K562 (cell line): ENCODE data around the gene SGPL1.

Experiments used
- CREB3L1 ChIP-seq: fragments of 450-650 bp; IDR thresholded peaks from 2 replicates; pipeline ENCODE4 v1.6.1; 2014; ENCODE audit warnings: low read depth, mild to moderate bottlenecking, moderate library complexity, borderline replicate concordance
- DMBX1 ChIP-seq: fragments of 250-450 bp; sonication (Bioruptor Pico); IDR thresholded peaks from 2 replicates; pipeline ENCODE4 v1.8.0; 2022; ENCODE audit warnings: inconsistent platforms, mild to moderate bottlenecking, moderate library complexity, borderline replicate concordance
- KLF13 ChIP-seq: fragments of 450-650 bp; IDR thresholded peaks from 2 replicates; pipeline ENCODE4 v1.6.1; 2016; ENCODE audit warnings: missing genetic modification characterization, low read depth, mild to moderate bottlenecking, missing compliant biosample characterization, moderate library complexity, borderline replicate concordance
- MXI1 ChIP-seq: IDR thresholded peaks from 2 replicates; pipeline ENCODE4 v1.6.1; 2011; ENCODE audit warnings: low read depth, mild to moderate bottlenecking, improper control_type of control experiment, low read length
- POLR2AphosphoS5 ChIP-seq: IDR thresholded peaks from 2 replicates; pipeline ENCODE4 v1.6.1; 2011; ENCODE audit warnings: mild to moderate bottlenecking, low read depth, low read length, moderate library complexity; ENCODE audit not compliant: control insufficient read depth, insufficient read depth
- SREBF1 ChIP-seq: fragments of 150-350 bp; IDR thresholded peaks from 2 replicates; pipeline ENCODE4 v1.6.1; 2014; ENCODE audit warnings: antibody characterized with exemption, low read depth, low read length, borderline replicate concordance
- ZNF780A ChIP-seq: fragments of 250-450 bp; sonication (Bioruptor Pico); IDR thresholded peaks from 2 replicates; pipeline ENCODE4 v1.5.0; 2021; ENCODE audit warnings: mild to moderate bottlenecking

GRCh38 chr10:70843776-70844489 is 28.2 kb downstream of the SGPL1 start:
- TF ChIP-seq DMBX1 = no peak
- no peak for TF ChIP-seq MXI1
- no peak for TF ChIP-seq SREBF1
- TF ChIP-seq CREB3L1 = no peak
- TF ChIP-seq KLF13 = no peak
- no peak for TF ChIP-seq ZNF780A (CRISPR knock-in tag)
- TF ChIP-seq POLR2AphosphoS5 = no peak
